NCI-H1105 (cell line): ENCODE measurements around the gene DYNLT1.

ENCODE experiments used
- DNase-seq: peaks from one replicate; lab custom pipeline; 2025; lab: John Stamatoyannopoulos, UW

Gene DYNLT1

GRCh38 chr6:158596861-158597260, 47.7 kb downstream of the DYNLT1 start:
- no peak for DNase-seq

- DNase-seq = no peak
Observed at GRCh38 chr6:158595223-158595622, 49.3 kb downstream of the DYNLT1 start.

DNA sequence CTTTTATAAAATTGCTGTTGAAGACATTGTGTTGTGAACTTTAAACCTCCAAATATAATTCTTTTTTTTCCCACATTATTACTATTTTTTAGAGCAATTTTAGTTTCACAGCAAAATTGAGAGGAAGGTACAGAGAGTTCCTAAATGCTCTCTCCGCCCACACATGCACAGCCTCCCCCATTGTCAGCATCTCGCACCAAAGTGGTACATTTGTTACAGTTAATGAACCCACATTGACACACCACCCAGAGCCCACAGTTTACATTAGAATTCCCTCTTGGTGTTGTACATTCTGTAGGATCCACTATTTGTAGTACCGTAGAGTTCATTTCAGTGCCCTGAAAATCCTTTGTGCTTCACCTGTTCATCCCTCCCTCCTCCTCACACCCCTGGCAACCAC, 50.9 kb downstream of the DYNLT1 start:
- DNase-seq = no peak

- DNase-seq = no peak
Observed at GRCh38 chr6:158591810-158592209, 52.7 kb downstream of the DYNLT1 start.

DNA sequence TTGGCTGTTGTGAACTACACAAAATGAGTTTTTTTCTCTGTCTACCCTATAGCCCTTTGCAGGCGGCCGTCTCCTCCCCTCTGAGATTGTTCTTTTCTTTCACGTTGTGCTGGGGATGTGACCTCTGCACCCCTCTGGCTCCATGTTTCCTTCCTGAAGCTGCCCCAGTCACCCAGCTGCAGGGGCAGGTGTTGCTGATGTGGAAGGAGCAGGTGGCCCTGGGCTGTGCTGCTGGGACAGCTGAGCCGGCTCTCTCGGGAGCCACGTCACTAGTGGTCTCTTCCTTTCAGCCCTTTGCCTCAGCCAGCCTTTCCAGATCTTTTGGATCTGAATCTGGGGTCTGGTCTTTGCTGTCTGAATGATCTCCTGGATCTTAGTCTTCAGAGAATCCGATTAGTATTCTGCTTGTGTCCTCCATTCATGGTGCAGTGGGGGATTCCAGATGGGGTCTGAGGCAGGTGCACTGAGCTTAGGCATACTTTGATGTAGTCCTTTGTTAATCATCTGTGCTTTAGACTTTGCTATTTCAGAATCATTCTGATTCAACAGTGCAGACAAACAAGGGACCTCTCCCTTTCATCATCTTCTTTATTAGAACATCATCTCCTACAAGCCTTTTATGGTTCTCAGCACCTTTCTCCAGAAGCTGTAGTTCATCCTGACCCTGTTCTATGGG, 53.3 kb downstream of the DYNLT1 start:
- no peak for DNase-seq

DNA sequence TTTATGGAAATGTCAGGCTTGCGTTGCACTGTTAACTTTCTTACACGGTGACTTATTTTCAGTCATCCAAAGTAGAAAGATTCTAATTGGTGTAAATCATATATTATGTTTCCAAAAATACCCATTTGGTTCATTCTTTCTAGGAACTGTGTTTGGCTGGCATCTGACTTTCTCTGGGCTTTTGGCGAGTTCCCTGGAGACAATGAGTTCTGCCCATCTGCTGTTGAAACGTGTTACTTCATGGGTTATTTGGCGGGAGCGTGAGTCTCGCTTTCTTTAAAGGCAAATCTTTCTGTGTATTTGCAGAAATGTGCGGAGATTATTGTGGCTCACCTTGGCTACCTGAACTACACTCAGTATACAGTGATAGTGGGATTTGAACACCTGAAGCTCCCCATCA, 55.2 kb downstream of the DYNLT1 start:
- no peak for DNase-seq

- DNase-seq = no peak
Observed at GRCh38 chr6:158586652-158587051, 57.9 kb downstream of the DYNLT1 start.
